ENCODE measurements around the gene FBXW4.

Gene FBXW4

GRCh38 chr10:101694674-101695403, at the start of gene FBXW4:
Gene FBXW4, minus strand, starts transcription at chr10:101695170. Its CDS starts 65 bp downstream, at chr10:101695105.
- peak; percentile 36 to 53 (median 39) for DNase-seq (ENCODE audit: low read depth in 3 of 3, low spot score in 1 of 3)

- no peak for DNase-seq (ENCODE audit: low read depth in 3 of 3, low spot score in 1 of 3)
These were observed 49.3 kb upstream of the FBXW4 start for GRCh38 chr10:101744267-101744666.

GRCh38 chr10:101741938-101742337, 47.0 kb upstream of the FBXW4 start:
- DNase-seq (ENCODE audit: low read depth in 3 of 3, low spot score in 1 of 3) = no peak

GRCh38 chr10:101736666-101737065, 41.7 kb upstream of the FBXW4 start:
- DNase-seq (ENCODE audit: low read depth in 3 of 3, low spot score in 1 of 3) = no peak

- DNase-seq (ENCODE audit: low read depth in 3 of 3, low spot score in 1 of 3) = no peak
These were observed 37.1 kb upstream of the FBXW4 start for GRCh38 chr10:101732096-101732495.

- no peak for DNase-seq (ENCODE audit: low read depth in 3 of 3, low spot score in 1 of 3)
These were observed 31.1 kb upstream of the FBXW4 start for GRCh38 chr10:101726115-101726387.

GRCh38 chr10:101725296-101726114, 30.5 kb upstream of the FBXW4 start:
- no peak for DNase-seq (ENCODE audit: low read depth in 3 of 3, low spot score in 1 of 3)

- no peak for DNase-seq (ENCODE audit: low read depth in 3 of 3, low spot score in 1 of 3)
These were observed 29.5 kb upstream of the FBXW4 start for GRCh38 chr10:101724446-101724845.

- DNase-seq (ENCODE audit: low read depth in 3 of 3, low spot score in 1 of 3) = no peak
These were observed 28.2 kb upstream of the FBXW4 start for GRCh38 chr10:101723176-101723575.

GRCh38 chr10:101721806-101722205, 26.8 kb upstream of the FBXW4 start:
- no peak for DNase-seq (ENCODE audit: low read depth in 3 of 3, low spot score in 1 of 3)

- no peak for DNase-seq (ENCODE audit: low read depth in 3 of 3, low spot score in 1 of 3)
These were observed 25.7 kb upstream of the FBXW4 start for GRCh38 chr10:101720606-101721230.

GRCh38 chr10:101718690-101719275, 23.8 kb upstream of the FBXW4 start:
- DNase-seq (ENCODE audit: low read depth in 3 of 3, low spot score in 1 of 3) = no peak

- no peak for DNase-seq (ENCODE audit: low read depth in 3 of 3, low spot score in 1 of 3)
These were observed 22.1 kb upstream of the FBXW4 start for GRCh38 chr10:101716891-101717659.

- DNase-seq (ENCODE audit: low read depth in 3 of 3, low spot score in 1 of 3) = no peak
These were observed 18.0 kb upstream of the FBXW4 start for GRCh38 chr10:101712997-101713396.

- no peak for DNase-seq (ENCODE audit: low read depth in 3 of 3, low spot score in 1 of 3)
These were observed 15.8 kb upstream of the FBXW4 start for GRCh38 chr10:101710793-101711192.

- no peak for DNase-seq (ENCODE audit: low read depth in 3 of 3, low spot score in 1 of 3)
These were observed 15.2 kb upstream of the FBXW4 start for GRCh38 chr10:101710059-101710695.

- DNase-seq (ENCODE audit: low read depth in 3 of 3, low spot score in 1 of 3) = no peak
These were observed 14.5 kb upstream of the FBXW4 start for GRCh38 chr10:101709359-101710058.

- no peak for DNase-seq (ENCODE audit: low read depth in 3 of 3, low spot score in 1 of 3)
These were observed 13.9 kb upstream of the FBXW4 start for GRCh38 chr10:101708870-101709269.

GRCh38 chr10:101708073-101708472, 13.1 kb upstream of the FBXW4 start:
- DNase-seq (ENCODE audit: low read depth in 3 of 3, low spot score in 1 of 3) = no peak

GRCh38 chr10:101704331-101704730, 9.4 kb upstream of the FBXW4 start:
- DNase-seq (ENCODE audit: low read depth in 3 of 3, low spot score in 1 of 3) = no peak

Measured in stimulated activated CD4-positive, alpha-beta T cell treated with anti-CD3 and anti-CD28 coated beads, TNF-alpha, amount 100 ng/mL, for 1 hour (primary cell).